Ovary (tissue), 9 donors: ENCODE results near the gene CDHR3. TPM values are rescaled to one million over a fixed set of nuclear protein-coding genes. Genes with fewer than 3 reads are reported as not detected.

Experiments used
- DNase-seq, 5 donors: peaks; one replicate each; pipeline ENCODE4 v3.0.0-alpha.2; 2019 to 2020
- H3K27ac ChIP-seq, 2 donors: fragments of 200-600 bp; one replicate each; pipeline versions ENCODE4 v1.5.1 to v1.8.0; 2019 to 2022
- H3K27me3 ChIP-seq: fragments of 200-600 bp; one replicate; pipeline ENCODE4 v1.8.0; 2022
- H3K36me3 ChIP-seq: fragments of 200-600 bp; sonication (generic); one replicate; pipeline ENCODE4 v1.5.1; 2019
- H3K4me1 ChIP-seq: one replicate; pipeline ENCODE4 v1.8.1; 2013; ENCODE audit warnings: mild to moderate bottlenecking, moderate library complexity; ENCODE audit not compliant: insufficient read depth
- H3K4me3 ChIP-seq: fragments of 200-600 bp; sonication (generic); one replicate; pipeline ENCODE4 v1.5.1; 2017
- H3K9me3 ChIP-seq, 2 donors: fragments of 200-600 bp in 1 of 2; sonication (generic) in 1 of 2; one replicate each; pipeline versions ENCODE4 v1.5.1 to v1.8.1; 2013 to 2019; ENCODE audit warnings: mild to moderate bottlenecking in 1 of 2, moderate library complexity in 1 of 2
- EP300 ChIP-seq: sonication (generic); formaldehyde crosslinking; IDR thresholded peaks from one replicate; pipeline ENCODE4 v1.6.1; 2017; ENCODE audit warnings: antibody characterized with exemption
- POLR2A ChIP-seq: fragments of 450-650 bp; IDR thresholded peaks from one replicate; pipeline ENCODE4 v1.6.1; 2017; ENCODE audit warnings: antibody characterized with exemption, mild to moderate bottlenecking, moderate library complexity
- whole genome bisulfite sequencing, 3 donors: extraction: QIAGEN DNeasy Blood & Tissue Kit in 1 of 3; methylation state at CpG; one replicate each; pipeline versions ENCODE4 v1.1.5 to v1.1.7; 2013 to 2017; 5-methylcytosine and 5-hydroxymethylcytosine counted together
- intact Hi-C, 4 donors: fragments of 100-400 bp; cut with DNase I; formaldehyde crosslinking; loops; one replicate each; pipeline versions ENCODE4 v1.11.0 to v1.15.1; 2022 to 2023
- polyA plus RNA-seq, 2 donors: library from polyadenylated mRNA; stranded (reverse); fragments of 200-250 nt in 1 of 2; fragments of 350-450 nt in 1 of 2; fragmentation: Illumina TruSeq in 1 of 2; extraction: RNeasy Lipid Tissue Mini Kit (QIAGEN cat#74804) in 1 of 2; gene quantifications; one replicate each; pipeline ENCODE4 v1.2.3, GENCODE V29; 2013 to 2014
- total RNA-seq, 7 donors: library from RNA; depleted of rRNA in 2 of 7; stranded (reverse); fragments of >200 nt in 2 of 7; fragmentation: NEBNext Ultra II Directional in 3 of 7; extraction: Animal tissue kit (Norgen Biotek cat#: 25700) in 3 of 7; gene quantifications; one replicate each; pipeline versions ENCODE4 v1.1.0 to v1.2.4, GENCODE V29; 2016 to 2023
- TF ChIP-seq, protein P1 (sequence below), 3 donors: fragments of 450-650 bp in 2 of 3; fragments of 200-600 bp in 1 of 3; IDR thresholded peaks; one replicate each; pipeline versions ENCODE4 v1.5.1 to v1.8.0; 2016 to 2022; ENCODE audit warnings: antibody characterized with exemption in 3 of 3, mild to moderate bottlenecking in 1 of 3
- donor health status: DM: no; HTN: no; CAD: no; lungs with moderate emphysema.
- donor health status: DM: no; HTN: no; CAD: no.
- donor health status: Bipolar disorder and iron deficiency.
- donor health status: DM: yes; HTN: yes; CAD: no.
- donor health status: DM: no; HTN: no; CAD: no.
- donor health status: DM: yes; HTN: yes; CAD: no.

Gene CDHR3
- total and polyA plus RNA-seq, 9 donors = 1.8 to 76.4 (median 8.6) TPM

DNA sequence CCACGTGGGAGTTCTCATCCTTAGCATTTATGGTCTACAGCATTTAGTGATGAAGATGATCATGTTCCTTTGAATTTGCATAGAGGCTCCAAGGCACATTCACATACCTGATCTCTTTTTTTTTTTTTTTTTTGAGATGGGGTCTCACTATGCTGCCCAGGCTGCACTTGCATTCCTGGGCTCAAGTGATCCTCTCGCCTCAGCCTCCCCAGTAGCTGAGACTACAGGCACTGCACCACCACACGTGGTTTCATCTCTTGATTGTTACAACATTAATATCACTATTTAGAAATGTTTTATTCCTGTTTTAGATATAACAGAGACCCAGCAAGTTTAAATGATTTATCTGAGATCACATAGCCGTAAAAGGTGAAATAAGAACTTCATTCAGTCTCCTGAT lies 13.8 kb downstream of the CDHR3 start:
- no peaks in the 10 kb centered on the region for H3K36me3 ChIP-seq
- H3K27me3 ChIP-seq = no peaks in the 10 kb centered on the region
- H3K4me1 ChIP-seq = no peaks in the 10 kb centered on the region
- no peak for DNase-seq
- no peaks in the 10 kb centered on the region for H3K9me3 ChIP-seq
- WGBS, 3 donors = 86 to 92% (median 91%) methylated on average over 4 of the region's 4 CpGs
- TF ChIP-seq, protein P1, sequence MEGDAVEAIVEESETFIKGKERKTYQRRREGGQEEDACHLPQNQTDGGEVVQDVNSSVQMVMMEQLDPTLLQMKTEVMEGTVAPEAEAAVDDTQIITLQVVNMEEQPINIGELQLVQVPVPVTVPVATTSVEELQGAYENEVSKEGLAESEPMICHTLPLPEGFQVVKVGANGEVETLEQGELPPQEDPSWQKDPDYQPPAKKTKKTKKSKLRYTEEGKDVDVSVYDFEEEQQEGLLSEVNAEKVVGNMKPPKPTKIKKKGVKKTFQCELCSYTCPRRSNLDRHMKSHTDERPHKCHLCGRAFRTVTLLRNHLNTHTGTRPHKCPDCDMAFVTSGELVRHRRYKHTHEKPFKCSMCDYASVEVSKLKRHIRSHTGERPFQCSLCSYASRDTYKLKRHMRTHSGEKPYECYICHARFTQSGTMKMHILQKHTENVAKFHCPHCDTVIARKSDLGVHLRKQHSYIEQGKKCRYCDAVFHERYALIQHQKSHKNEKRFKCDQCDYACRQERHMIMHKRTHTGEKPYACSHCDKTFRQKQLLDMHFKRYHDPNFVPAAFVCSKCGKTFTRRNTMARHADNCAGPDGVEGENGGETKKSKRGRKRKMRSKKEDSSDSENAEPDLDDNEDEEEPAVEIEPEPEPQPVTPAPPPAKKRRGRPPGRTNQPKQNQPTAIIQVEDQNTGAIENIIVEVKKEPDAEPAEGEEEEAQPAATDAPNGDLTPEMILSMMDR (IDR thresholded peaks at IDR 0.05) = no peak
- TF ChIP-seq EP300 (no peak), POLR2A (no peak)
- no peak overlapping the region for H3K27ac ChIP-seq
- H3K4me3 ChIP-seq = no peak overlapping the region
- intact Hi-C loops = no loop called here

GRCh38 chr7:105978035-105978434 lies 15.0 kb downstream of the CDHR3 start:
- WGBS, 3 donors = 75 to 81% (median 78%) methylated on average over 3 of the region's 3 CpGs
- no peak for DNase-seq
- no peak overlapping the region for H3K27ac ChIP-seq
- no peak overlapping the region for H3K4me3 ChIP-seq
- no peaks in the 10 kb centered on the region for H3K27me3 ChIP-seq
- intact Hi-C loops = no loop called here
- H3K36me3 ChIP-seq = no peaks in the 10 kb centered on the region
- no peaks in the 10 kb centered on the region for H3K9me3 ChIP-seq
- H3K4me1 ChIP-seq = no peaks in the 10 kb centered on the region
- no peak for TF ChIP-seq POLR2A
- TF ChIP-seq EP300 = no peak
- TF ChIP-seq, protein P1 (IDR thresholded peaks at IDR 0.05) = no peak

GRCh38 chr7:105978974-105979373 lies 15.9 kb downstream of the CDHR3 start:
- no peaks in the 10 kb centered on the region for H3K27me3 ChIP-seq
- no peak for DNase-seq
- no peak overlapping the region for H3K4me3 ChIP-seq
- H3K36me3 ChIP-seq = no peaks in the 10 kb centered on the region
- TF ChIP-seq, protein P1 (IDR thresholded peaks at IDR 0.05) = no peak
- TF ChIP-seq EP300 (no peak), POLR2A (no peak)
- WGBS, 3 donors = 98 to 100% (median 100%) methylated on average over 2 of the region's 2 CpGs
- no peaks in the 10 kb centered on the region for H3K9me3 ChIP-seq
- intact Hi-C loops = no loop called here
- H3K4me1 ChIP-seq = no peaks in the 10 kb centered on the region
- no peak overlapping the region for H3K27ac ChIP-seq

DNA sequence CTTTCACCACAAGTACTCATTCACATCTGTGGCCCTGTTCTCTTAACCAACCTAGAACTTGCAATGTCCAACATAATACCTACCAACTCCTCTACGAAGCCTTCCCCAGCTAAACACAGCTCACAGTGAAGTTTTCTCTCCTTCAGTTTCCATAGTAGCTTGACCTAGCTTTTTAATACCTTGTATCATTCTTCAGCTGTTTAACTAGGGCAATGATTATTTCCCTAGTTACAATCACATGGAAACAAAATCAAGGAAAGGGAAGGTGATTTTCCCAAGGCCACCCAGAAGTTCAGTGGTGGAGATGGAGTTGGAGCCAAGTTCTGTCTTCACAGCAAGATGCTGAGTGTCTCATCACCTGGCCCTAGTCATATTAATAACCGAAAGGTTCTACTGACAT lies 16.3 kb downstream of the CDHR3 start:
- Histone ChIP-seq H3K4me1 (no peaks in the 10 kb centered on the region), H3K4me3 (no peak overlapping the region), H3K27me3 (no peaks in the 10 kb centered on the region), H3K27ac (no peak overlapping the region), H3K9me3 (no peaks in the 10 kb centered on the region), H3K36me3 (no peaks in the 10 kb centered on the region)
- 62 to 72% (median 71%) methylated on average over 2 of the region's 2 CpGs for WGBS, 3 donors
- no peak for DNase-seq
- intact Hi-C loops = no loop called here
- TF ChIP-seq EP300 = no peak
- no peak for TF ChIP-seq POLR2A
- TF ChIP-seq, protein P1 (IDR thresholded peaks at IDR 0.05) = no peak
